ENCODE results near the gene HACD3. TPM values are rescaled to one million over a fixed set of nuclear protein-coding genes. Genes with fewer than 3 reads are reported as not detected.

Gene HACD3
- total and polyA plus RNA-seq, 2 donors (not counting 1 experiment from before 2014, with no cell fraction given): 4.5 to 18.8 TPM

DNA sequence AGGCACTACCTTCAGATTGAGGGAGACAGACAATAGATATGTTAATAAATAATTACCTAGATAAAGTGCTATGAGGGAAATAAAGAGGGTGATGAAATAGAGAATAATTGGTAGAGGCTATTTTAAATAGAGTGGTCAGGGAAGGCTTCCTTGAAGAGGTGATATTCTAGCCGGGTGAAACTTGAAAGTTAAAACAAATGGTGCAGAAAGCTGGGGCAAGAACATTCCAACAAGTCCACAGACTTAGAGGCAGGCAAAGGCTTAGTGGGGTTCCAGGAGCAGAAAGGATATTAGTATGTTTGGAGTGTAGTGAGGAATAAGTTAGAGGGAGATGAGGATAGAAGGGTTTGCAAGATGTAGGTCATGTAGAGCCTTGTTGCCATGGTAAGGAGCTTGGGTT lies 10.1 kb downstream of the HACD3 start:
- no peak overlapping the region for H3K27ac Mint-ChIP-seq
- Histone ChIP-seq H3K9ac (ENCODE audit: low read length) (no peak overlapping the region), H2AFZ (ENCODE audit: insufficient read depth, low read depth, low read length, poor library complexity, severe bottlenecking) (no peak overlapping the region), H4K20me1 (ENCODE audit: control insufficient read depth, insufficient read depth, low read length, poor library complexity, severe bottlenecking) (no peaks in the 10 kb centered on the region), H3K27me3 (replicated peaks in 1 of 4; ENCODE audit: control extremely low read depth in 1 of 4, control insufficient read depth in 3 of 4, insufficient read depth in 4 of 4, low read length in 3 of 4) (no peaks in the 10 kb centered on the region), H3K36me3 (replicated peaks in 1 of 2; ENCODE audit: control extremely low read depth in 1 of 2, control insufficient read depth in 1 of 2, extremely low read depth in 1 of 2, insufficient read depth in 2 of 2, low read length in 1 of 2) (no peaks in the 10 kb centered on the region), H3K9me3 (ENCODE audit: control extremely low read depth in 1 of 3, control insufficient read depth in 2 of 3, insufficient read depth in 1 of 3, low read length in 2 of 3) (no peaks in the 10 kb centered on the region), H3K27ac (ENCODE audit: low read length in 2 of 2) (no peak overlapping the region), H3K4me2 (replicated peaks; ENCODE audit: low read depth, low read length, poor library complexity, severe bottlenecking) (no peak overlapping the region), H3K4me3 (ENCODE audit: control extremely low read depth in 1 of 5, extremely low read depth in 1 of 5, insufficient read depth in 1 of 5, low read depth in 2 of 5, low read length in 4 of 5) (no peak overlapping the region), H3K4me1 (ENCODE audit: control insufficient read depth in 2 of 2, insufficient read depth in 2 of 2, low read length in 2 of 2) (no peaks in the 10 kb centered on the region), H3K79me2 (ENCODE audit: control insufficient read depth, insufficient read depth, low read length) (peaks cover 65% of the 10 kb centered on the region)
- no peaks in the 10 kb centered on the region for H3K9me3 Mint-ChIP-seq (ENCODE audit: insufficient read depth)
- TF ChIP-seq, protein P1, sequence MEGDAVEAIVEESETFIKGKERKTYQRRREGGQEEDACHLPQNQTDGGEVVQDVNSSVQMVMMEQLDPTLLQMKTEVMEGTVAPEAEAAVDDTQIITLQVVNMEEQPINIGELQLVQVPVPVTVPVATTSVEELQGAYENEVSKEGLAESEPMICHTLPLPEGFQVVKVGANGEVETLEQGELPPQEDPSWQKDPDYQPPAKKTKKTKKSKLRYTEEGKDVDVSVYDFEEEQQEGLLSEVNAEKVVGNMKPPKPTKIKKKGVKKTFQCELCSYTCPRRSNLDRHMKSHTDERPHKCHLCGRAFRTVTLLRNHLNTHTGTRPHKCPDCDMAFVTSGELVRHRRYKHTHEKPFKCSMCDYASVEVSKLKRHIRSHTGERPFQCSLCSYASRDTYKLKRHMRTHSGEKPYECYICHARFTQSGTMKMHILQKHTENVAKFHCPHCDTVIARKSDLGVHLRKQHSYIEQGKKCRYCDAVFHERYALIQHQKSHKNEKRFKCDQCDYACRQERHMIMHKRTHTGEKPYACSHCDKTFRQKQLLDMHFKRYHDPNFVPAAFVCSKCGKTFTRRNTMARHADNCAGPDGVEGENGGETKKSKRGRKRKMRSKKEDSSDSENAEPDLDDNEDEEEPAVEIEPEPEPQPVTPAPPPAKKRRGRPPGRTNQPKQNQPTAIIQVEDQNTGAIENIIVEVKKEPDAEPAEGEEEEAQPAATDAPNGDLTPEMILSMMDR (IDR thresholded peaks at IDR 0.05): no peak
- TF ChIP-seq EZH2 (IDR thresholded peaks at IDR 0.05; ENCODE audit: borderline replicate concordance, insufficient read depth, low read depth, low read length, poor library complexity, severe bottlenecking): no peak
- ATAC-seq (ENCODE audit: low read depth) (no peak), DNase-seq (no peak)
- ChIA-PET POLR2A (no interaction called here), CTCF (no interaction called here)
- WGBS (ENCODE audit: insufficient coverage): 100% methylated on average over 1 of the region's 1 CpG
- peaks cover 3% of the 10 kb centered on the region for H3K4me1 Mint-ChIP-seq
- intact Hi-C loops (cut with micrococcal nuclease): no loop called here
- H3K4me3 Mint-ChIP-seq: no peak overlapping the region
- no peaks in the 10 kb centered on the region for H3K27me3 Mint-ChIP-seq

DNA sequence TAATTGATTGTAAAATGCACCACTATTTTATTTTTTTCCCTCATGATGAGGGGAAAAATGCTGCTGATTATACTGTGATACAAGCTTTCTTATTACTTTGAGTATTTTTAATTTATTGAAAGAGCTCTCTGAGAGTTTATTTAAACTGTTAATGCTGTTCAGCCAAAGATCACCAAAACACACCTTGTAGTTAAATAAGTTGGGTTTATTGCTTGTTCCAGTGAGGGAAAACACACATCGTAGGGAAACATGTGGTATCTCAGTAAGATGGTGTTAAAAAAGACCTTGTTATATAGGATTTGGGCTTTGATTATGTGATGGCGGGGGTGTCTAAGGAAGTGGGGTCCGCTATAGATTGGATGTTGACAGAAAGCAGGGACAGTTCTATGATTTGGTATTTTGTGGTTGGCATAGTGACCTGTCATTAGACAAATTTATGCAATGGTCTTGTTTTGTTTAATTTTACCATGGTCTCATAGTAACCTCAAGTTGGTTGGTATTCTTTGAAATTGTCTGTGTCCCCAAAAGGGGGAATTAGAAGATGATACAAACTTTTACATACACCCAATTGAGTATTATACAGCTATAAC lies 11.1 kb downstream of the HACD3 start:
- no peak overlapping the region for H3K4me2 ChIP-seq (replicated peaks; ENCODE audit: low read depth, low read length, poor library complexity, severe bottlenecking)
- Mint-ChIP-seq H3K27me3 (no peaks in the 10 kb centered on the region), H3K9me3 (ENCODE audit: insufficient read depth) (no peaks in the 10 kb centered on the region), H3K4me1 (peaks cover 3% of the 10 kb centered on the region), H3K27ac (no peak overlapping the region), H3K4me3 (no peak overlapping the region)
- peaks cover 61% of the 10 kb centered on the region for H3K79me2 ChIP-seq (ENCODE audit: control insufficient read depth, insufficient read depth, low read length)
- H3K36me3 ChIP-seq (replicated peaks in 1 of 2; ENCODE audit: control extremely low read depth in 1 of 2, control insufficient read depth in 1 of 2, extremely low read depth in 1 of 2, insufficient read depth in 2 of 2, low read length in 1 of 2): no peaks in the 10 kb centered on the region
- intact Hi-C loops (cut with micrococcal nuclease): no loop called here
- no peaks in the 10 kb centered on the region for H3K9me3 ChIP-seq (ENCODE audit: control extremely low read depth in 1 of 3, control insufficient read depth in 2 of 3, insufficient read depth in 1 of 3, low read length in 2 of 3)
- no peak for TF ChIP-seq EZH2 (IDR thresholded peaks at IDR 0.05; ENCODE audit: borderline replicate concordance, insufficient read depth, low read depth, low read length, poor library complexity, severe bottlenecking)
- TF ChIP-seq, protein P1 (IDR thresholded peaks at IDR 0.05): no peak
- WGBS (ENCODE audit: insufficient coverage): 96% methylated on average over 3 of the region's 3 CpGs
- H3K4me3 ChIP-seq (ENCODE audit: control extremely low read depth in 1 of 5, extremely low read depth in 1 of 5, insufficient read depth in 1 of 5, low read depth in 2 of 5, low read length in 4 of 5): no peak overlapping the region
- no peak overlapping the region for H3K27ac ChIP-seq (ENCODE audit: low read length in 2 of 2)
- ChIA-PET CTCF (no interaction called here), POLR2A (interaction anchor here (0.6 kb wide), 1 partner anchor 7 kb away, joined by 3 read pairs; no protein-coding TSS in a partner anchor)
- H3K4me1 ChIP-seq (ENCODE audit: control insufficient read depth in 2 of 2, insufficient read depth in 2 of 2, low read length in 2 of 2): no peaks in the 10 kb centered on the region
- no peaks in the 10 kb centered on the region for H4K20me1 ChIP-seq (ENCODE audit: control insufficient read depth, insufficient read depth, low read length, poor library complexity, severe bottlenecking)
- no peaks in the 10 kb centered on the region for H3K27me3 ChIP-seq (replicated peaks in 1 of 4; ENCODE audit: control extremely low read depth in 1 of 4, control insufficient read depth in 3 of 4, insufficient read depth in 4 of 4, low read length in 3 of 4)
- no peak for ATAC-seq (ENCODE audit: low read depth)
- no peak overlapping the region for H2AFZ ChIP-seq (ENCODE audit: insufficient read depth, low read depth, low read length, poor library complexity, severe bottlenecking)
- DNase-seq: no peak
- no peak overlapping the region for H3K9ac ChIP-seq (ENCODE audit: low read length)

Data from B cell (primary cell).